Right ventricle myocardium inferior (tissue), 1 donor: ENCODE measurements around the gene E4F1. TPM values are rescaled to one million over a fixed set of nuclear protein-coding genes. Genes with fewer than 3 reads are reported as not detected.
"Not testable (repeated sequence)": the region's sequence is repeated elsewhere in the genome, so short reads cannot be mapped to it uniquely, and the experiment has no call there.

ENCODE experiments used
- ATAC-seq: fragments of 200-7000 bp; cut with Tn5 transposase; one replicate; pipeline ENCODE4 v1.9.1; 2020; ENCODE audit warnings: mild to moderate bottlenecking, moderate library complexity
- DNase-seq: peaks from one replicate; pipeline ENCODE4 v3.0.0; 2021; ENCODE audit errors: missing footprints
- intact Hi-C: fragments of 100-400 bp; cut with DNase I; formaldehyde crosslinking; loops from one replicate; pipeline ENCODE4 v1.11.0; 2022
- total RNA-seq: library from RNA; stranded (reverse); fragmentation: NEBNext Ultra II Directional; extraction: Animal tissue kit (Norgen Biotek cat#: 25700); gene quantifications from one replicate; pipeline ENCODE4 v1.2.1, GENCODE V29; 2021
- donor health status: DM: no; HTN: yes; CAD: no; lungs with severe emphysema.

E4F1 gene
- total RNA-seq, 1 donor from 2014 or later: 14.1 TPM

GRCh38 chr16:2257726-2258125, 34.3 kb downstream of the E4F1 start:
- ATAC-seq (no peak), DNase-seq (no peak)
- intact Hi-C loops: no loop called here

GRCh38 chr16:2258530-2258929, 35.1 kb downstream of the E4F1 start:
- DNase-seq: not testable (repeated sequence)

DNA sequence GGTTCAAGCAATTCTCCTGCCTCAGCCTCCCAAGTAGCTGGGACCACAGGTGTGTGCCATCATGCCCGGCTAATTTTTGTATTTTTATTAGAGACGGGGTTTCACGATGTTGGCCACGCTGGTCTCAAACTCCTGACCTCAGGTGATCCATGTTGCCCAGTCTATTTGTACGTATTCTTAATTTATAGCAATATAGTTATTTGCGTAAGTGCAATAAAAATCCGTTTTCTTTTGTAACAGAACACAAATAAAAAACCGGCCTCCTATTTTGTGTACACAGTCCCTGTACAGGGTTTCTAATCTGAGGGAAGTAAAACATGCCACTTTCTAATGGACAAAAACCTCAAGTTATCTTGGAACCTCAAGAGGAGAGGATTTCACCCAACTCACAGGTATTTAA, 36.9 kb downstream of the E4F1 start:
- ATAC-seq (no peak), DNase-seq (no peak)
- intact Hi-C loops: loop anchor here (10.0 kb wide), 1 partner anchor 245 kb away; no protein-coding TSS in a partner anchor

More at GRCh38 chr16:2258530-2258929, 35.1 kb downstream of the E4F1 start:
- ATAC-seq, intact Hi-C loops: not testable (repeated sequence)

DNA sequence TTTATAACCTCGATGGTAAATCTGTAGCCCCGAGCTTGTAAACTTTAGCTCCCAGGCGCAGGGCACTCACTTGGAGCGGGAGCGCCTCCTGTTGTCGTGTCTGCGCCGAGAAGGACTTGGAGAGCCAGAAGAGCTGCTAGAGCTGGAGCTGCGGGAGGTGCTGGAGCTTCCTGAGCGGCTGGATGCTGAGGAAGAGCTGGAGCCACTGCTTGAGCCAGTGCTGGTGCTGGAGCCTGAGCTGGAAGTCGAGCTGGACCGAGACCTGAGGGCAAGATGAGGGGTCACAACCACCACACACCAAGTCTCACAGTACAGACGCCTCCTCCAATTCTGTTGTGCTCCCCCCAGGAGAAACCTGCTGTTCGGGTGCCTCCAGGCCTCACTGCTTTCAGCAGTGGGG, 39.6 kb downstream of the E4F1 start:
- intact Hi-C loops: loop anchor here (10.0 kb wide), 1 partner anchor 242 kb away; no protein-coding TSS in a partner anchor
- ATAC-seq: not testable (repeated sequence)
- DNase-seq: peak; percentile 37

DNA sequence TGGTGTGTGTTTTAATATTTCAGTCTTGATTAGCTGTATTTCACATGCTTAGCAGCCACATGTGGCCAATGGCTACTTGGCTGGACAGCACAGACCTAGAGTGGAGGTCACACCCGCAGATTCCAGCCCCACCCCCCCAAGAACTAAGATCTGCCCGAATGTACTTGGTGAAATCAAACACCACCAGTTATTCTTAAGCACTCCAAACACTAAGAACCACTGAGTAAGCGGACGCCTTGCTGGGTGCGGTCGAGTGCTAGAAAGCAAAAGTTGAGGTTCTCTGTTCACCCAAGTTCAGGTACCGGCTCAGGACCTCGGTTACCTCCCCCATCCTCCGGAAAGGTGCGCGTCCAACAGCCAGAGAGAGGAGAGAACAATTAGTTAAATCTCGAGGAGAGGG, 43.5 kb downstream of the E4F1 start:
- ATAC-seq, DNase-seq: not testable (repeated sequence)
- intact Hi-C loops: loop anchor here (10.0 kb wide), 1 partner anchor 238 kb away; no protein-coding TSS in a partner anchor

DNA sequence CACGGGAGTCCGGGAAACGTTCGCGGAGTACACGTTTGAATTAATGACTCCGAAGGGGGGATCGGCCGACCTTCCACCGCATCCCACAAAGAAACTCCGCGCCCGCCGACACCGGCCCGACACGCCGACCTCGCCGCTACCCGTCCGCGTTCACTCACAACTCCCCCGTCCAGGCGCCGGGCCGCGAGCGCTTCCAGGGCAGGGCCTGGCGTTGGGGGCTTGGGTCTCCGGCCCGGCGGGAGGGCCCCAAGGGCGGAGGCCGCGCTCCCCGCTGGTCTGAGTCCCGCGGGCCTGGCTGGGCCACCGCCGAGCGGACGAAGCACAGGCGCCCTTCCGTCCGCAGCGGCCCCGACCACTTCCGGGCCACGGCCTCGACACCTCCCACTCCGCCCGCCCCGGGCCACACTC, 44.1 kb downstream of the E4F1 start:
- not testable (repeated sequence) for DNase-seq
- ATAC-seq: peak; percentile 88
- intact Hi-C loops: loop anchor here (10.0 kb wide), 1 partner anchor 237 kb away; no protein-coding TSS in a partner anchor

GRCh38 chr16:2267913-2268666, 44.7 kb downstream of the E4F1 start, which contains the start of gene RNPS1:
TSS of gene RNPS1 (minus strand) at chr16:2268126. CDS start at chr16:2264643, 3,483 bp downstream.
- peak; percentile 98 for ATAC-seq
- peak; percentile 99 for DNase-seq
- intact Hi-C loops: loop anchor here (1.0 to 10.0 kb wide), 2 partner anchors 17 to 237 kb away; partner anchors contain the start of gene ECI1

GRCh38 chr16:2270070-2270462, 46.7 kb downstream of the E4F1 start:
- ATAC-seq (no peak), DNase-seq (peak; percentile 46)
- intact Hi-C loops: no loop called here

- ATAC-seq (no peak), DNase-seq (peak; percentile 45)
- intact Hi-C loops: no loop called here
These were observed 47.4 kb downstream of the E4F1 start for GRCh38 chr16:2270588-2271470.

DNA sequence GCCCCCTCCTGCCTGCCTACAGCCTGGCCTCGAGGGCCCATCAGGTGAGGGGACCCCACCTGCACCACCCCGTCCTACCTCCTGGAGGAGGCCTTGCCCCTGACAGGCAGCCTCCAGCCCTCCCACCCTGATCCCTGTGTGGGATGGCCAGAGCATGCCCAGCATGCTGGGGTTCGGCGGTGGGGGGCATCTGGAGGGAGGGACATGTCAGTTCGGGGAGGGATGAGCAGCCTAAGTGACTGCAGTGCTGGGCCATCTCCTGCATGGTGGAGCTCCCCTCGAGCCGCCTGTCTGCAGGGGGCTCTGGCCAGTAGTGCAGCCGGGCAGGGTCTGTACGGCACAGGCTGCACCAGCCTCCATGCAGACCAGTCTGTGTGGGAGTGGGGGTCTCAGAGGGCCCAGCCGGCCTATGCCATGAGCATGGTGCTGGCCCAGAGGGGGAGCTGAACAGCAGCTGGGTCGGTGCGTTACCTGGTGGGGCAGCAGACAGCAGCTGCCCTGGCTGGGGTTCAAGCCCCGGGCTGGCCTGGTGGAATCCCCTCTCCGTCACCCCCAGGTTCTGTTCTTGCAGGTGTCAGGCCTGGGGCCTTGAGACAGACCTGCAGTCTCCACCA, 48.6 kb downstream of the E4F1 start:
- intact Hi-C loops: no loop called here
- no peak for ATAC-seq
- DNase-seq: peak; percentile 15

GRCh38 chr16:2273484-2273883, 50.1 kb downstream of the E4F1 start:
- intact Hi-C loops: no loop called here
- no peak for ATAC-seq

DNA sequence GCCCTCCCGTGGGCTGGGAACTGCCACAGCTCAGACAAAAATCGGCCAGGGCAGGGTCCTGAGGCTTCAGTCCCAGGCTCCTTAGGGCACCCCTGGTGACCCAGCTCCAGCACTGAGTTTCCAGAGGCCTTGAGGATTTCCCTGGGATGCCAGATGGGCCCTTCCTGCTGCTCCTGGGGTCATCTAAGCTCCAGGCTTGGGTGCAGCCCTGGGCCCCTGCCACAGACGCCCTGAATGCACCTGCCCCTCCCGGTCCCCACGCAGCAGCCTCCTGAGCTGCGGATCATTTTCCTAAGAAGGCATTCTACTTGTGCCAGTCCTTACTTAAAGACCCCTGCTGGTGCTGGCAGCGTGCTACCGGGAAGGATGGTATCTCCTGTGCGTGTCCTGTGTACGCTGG, 50.5 kb downstream of the E4F1 start:
- DNase-seq (no peak), ATAC-seq (no peak)
- intact Hi-C loops: no loop called here

More at GRCh38 chr16:2273484-2273883, 50.1 kb downstream of the E4F1 start:
- DNase-seq: peak; percentile 59

GRCh38 chr16:2275476-2276367, 52.3 kb downstream of the E4F1 start:
- peak; percentile 45 for DNase-seq
- intact Hi-C loops: no loop called here

DNA sequence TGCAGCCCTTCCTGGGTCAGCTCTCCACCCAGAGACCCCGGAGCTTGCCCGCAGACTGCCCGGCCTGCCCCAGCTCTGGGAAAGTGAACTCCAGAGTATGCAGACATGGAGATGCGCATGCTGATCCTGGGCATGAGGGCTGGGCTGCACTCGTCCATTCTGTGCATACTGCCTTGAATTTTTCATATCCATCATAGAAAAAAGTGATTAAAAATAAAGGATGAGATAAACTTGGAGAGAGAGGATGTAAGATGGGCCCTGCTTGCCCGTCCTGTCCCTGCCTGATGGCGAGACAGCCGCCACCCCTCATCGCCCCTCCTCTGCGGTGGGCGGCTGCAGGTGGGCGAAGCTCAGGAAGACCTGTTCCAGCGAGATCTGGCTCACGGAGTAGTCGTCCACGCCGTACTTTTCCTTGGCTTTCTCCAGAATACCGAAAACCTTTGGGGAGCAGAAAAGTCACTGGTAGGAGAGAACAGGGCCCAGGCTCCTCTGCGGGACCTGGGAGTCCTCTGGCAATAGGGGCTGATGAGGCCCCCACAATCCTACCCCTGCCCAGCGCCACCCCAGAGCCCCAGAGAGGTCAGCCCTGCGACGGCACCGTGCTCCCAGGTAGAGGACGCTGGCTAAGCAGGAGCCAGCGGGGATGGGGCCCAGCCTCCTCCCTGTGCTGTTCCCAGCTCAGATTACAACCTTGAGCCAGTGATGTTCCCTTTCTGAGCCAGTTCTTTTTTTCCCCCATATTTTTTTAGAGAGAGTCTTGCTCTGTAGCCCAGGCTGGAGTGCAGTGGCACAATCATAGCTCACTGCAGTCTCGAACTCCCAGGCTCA, 53.2 kb downstream of the E4F1 start:
- ATAC-seq: no peak

More at GRCh38 chr16:2275476-2276367, 52.3 kb downstream of the E4F1 start:
- ATAC-seq: no peak

DNA sequence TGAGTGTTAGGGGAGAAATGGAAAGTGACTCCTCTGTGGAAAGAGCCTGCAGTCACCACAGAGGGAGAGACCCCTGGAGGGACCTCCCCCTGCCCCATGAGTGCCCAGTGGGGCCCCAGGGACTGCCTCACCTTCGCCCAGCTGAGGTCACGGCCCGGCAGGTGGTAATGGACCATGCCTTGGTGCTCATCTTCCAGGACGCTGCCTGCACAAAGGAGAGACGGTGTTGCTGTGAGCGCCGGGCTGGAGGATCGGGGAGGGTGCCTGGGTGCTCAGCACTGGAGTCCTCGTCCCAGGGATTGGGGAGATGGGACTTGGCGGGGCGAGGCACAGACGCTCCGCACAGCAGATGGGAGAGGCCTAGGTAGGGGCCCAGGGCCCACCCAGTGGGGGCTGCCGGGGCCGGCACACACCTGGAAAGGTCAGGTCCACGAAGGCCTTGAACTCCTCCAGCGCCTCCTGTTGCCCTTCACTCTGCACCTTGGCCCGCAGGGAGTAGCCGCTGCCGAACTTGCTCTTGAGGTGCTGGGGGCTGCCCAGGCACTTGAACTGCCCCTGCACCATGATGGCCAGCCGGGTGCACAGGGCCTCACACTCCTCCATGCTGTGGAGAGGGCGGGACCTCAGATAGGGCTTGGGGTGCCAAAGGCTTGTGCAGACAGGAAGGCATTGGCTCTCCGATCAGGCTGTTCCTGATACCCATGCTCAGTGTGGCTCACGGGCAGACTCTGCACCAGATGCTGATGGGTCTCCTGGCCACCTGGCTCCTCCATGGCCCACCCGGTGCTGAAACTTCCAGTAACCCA, 54.3 kb downstream of the E4F1 start:
- ATAC-seq: no peak
- intact Hi-C loops: no loop called here
- peak; percentile 62 for DNase-seq

More for the DNA sequence above, 53.2 kb downstream of the E4F1 start:
- DNase-seq: peak; percentile 47
- intact Hi-C loops: no loop called here

DNA sequence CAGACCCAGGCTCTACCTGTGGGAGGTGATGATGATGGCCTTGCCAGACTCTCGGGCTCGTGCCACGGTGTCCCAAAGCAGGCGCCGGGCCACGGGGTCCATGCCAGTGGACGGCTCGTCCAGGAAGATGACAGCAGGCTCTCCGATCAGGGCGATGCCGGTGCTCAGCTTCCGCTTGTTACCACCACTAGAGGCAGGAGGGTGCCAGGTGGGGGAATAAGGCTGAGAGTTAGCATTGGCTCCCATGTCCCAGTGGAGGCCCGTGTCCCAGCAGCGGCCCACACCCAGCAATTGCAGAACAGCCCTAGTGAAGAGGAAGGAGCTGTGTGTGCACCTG, 54.8 kb downstream of the E4F1 start:
- ATAC-seq: no peak
- no peak for DNase-seq
- intact Hi-C loops: no loop called here
